Central memory CD4-positive, alpha-beta T cell (primary cell): ENCODE data around the gene KPNA6.

Experiments used
- DNase-seq: peaks from one replicate; pipeline ENCODE4 v3.0.0; 2022

KPNA6 gene

DNA sequence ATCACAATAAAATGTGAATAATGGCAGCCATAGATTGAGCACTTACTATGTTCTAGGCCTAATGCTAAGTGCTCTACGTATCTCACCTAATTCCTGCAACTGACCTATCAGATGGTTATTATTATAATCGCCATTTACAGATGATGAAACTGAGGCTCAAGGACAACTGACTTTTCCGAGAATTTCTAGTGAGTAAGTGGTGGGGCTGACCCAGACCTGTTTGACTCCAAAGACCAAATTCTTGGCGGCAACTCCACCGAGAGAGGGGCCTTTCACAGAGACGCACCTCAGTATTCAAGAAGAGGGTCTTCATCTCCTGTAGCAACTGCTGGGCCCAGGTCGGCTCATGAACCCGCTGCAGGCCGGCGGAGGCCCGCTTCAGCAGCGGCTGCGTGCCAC, 113.7 kb downstream of the KPNA6 start:
- DNase-seq = no peak

DNA sequence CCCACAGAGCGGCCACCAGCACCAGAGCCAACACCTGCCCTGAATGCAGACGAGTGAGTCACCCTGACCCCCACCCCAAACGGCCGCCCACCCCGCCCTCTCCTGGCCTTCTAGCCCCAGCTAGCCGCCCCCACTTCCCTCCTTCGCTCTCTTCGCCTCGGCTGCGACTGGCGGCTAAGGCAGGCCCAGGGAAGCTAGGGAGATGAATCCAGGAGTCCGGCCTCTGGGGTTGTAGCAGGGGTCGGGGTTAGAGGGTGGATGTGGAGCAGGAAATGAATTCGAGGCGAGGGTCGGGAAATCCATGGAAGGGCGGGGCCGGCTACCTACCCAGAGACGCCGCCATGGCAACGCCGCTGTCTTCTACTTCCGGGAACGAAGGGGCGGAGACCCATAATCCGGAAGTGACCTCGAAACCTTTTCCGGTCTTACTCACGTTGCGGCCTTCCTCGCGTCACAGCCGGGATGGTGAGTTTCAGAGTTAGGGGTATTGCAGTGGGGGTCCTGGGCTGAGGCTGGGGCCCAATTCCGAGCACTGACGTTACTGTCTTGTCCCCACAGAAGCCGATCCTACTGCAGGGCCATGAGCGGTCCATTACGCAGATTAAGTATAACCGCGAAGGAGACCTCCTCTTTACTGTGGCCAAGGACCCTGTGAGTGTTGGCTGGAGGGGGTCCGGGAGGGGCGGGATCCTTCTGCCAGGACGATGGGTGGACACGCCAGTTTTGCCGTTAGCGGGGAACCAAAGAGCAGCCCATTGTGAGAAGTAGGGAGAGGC, 114.3 kb downstream of the KPNA6 start, which contains the start of the genes EIF3I and TMEM234:
EIF3I (plus strand) TSS at position 428 of the 776 bp plus-strand sequence; CDS start at position 463, 35 bp downstream.
TMEM234 (minus strand) TSS at position 374 of the 776 bp plus-strand sequence; CDS start at position 343, 31 bp downstream.
- peak; percentile 91 for DNase-seq

DNA sequence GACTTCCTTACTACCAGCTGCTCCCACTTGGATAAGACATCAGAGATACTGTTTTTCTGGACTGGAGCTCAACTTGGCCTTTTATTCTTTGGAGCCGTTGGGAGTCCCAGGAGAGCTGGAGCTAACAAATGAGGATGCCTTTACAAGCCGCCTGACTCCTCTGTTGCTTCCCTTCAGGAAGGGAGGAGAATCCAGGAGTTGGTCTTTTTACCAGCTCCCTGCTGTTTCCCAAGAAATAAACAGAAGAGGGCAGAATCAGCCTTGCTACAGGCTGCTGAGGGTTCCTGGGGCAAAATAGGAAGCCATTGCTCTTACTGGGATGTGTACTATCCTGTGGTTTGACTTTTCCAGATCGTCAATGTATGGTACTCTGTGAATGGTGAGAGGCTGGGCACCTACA, 115.8 kb downstream of the KPNA6 start:
- no peak for DNase-seq

DNA sequence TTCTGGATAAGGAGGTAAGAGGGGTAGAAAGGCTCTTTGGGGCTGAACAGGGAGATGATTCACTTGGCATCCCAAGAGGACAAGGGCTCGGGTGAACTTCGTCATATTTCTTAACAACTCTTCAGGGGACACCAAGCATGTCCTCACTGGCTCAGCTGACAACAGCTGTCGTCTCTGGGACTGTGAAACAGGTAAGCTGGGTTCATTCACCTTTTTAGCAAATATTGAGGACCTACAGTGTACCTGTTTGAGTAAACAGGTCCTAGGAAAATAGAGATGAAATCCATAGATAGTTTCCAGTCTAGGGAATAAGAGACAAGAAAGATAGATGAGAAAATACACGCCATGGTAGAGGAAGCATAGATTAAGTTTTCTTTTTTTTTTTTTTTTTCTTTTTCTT, 116.4 kb downstream of the KPNA6 start:
- no peak for DNase-seq
